CMK (cell line): Measurements from ENCODE around the gene INAFM2.

Source experiments
- DNase-seq: peaks from one replicate; pipeline ENCODE4 v3.0.0-alpha.2; 2010; ENCODE audit warnings: low read depth

INAFM2 gene

DNA sequence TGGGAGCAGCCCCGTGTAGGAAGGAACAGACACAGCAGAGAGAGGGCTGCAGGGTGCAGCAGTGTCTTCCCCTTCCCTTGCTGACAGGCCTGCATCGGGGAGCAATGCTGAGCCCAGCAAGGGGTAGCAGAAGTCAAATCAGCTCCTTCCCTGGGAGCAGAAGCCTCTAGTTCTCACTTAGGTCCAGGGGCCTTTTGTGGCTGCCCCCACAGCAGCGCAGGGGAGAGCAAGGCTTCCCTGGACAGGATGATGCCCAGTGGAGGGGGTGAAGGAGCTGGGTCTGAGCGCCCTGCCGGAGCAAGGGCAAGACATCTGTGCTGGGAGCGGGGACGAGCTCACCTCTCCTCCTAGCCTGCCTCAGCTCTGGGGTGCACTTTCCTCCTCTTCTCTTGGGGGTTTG is 16.6 kb upstream of the INAFM2 start:
- no peak for DNase-seq

DNA sequence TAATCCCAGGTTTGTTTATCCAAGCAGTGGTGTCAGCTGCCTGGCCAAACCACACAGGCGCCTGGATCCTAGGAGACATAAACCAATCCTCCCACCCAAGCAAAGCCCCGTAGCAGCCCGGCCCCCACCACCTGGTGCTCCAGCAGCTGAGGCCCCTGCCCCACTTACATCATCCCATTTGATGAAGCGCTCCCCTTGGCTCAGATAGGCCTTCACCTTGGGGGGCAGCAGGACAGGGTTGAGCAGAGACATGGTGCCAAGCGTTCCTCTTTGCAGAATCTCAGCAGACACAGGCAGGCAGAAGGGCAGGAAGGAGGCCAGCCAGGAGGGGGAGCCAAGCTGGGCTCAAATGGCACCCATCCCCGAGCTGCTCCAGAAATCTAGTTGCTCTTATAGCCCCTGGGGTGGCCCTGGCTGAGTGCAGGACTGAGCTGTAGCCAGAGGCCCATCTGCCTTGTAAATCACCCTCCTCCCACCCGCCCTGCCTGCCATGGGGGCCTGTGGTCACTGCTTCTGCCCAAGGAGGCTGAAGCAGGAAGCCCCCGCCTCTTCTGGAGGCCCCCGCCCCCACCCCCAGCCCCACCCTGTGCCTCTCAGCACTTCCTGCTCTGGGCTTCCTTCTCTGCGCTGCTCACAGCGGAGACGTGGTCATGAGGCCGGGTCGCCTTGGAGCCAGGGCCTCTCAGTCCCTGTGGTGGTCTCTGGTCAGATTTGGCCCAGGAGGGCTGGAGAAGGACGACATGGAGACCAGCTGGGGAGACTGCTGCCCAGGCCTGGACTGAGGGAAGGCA is 15.9 kb upstream of the INAFM2 start, which contains the start of gene PLCB2:
PLCB2 (minus strand) TSS at position 515 of the 791 bp plus-strand sequence; CDS start at position 252, 263 bp downstream.
- peak; percentile 90 for DNase-seq

DNA sequence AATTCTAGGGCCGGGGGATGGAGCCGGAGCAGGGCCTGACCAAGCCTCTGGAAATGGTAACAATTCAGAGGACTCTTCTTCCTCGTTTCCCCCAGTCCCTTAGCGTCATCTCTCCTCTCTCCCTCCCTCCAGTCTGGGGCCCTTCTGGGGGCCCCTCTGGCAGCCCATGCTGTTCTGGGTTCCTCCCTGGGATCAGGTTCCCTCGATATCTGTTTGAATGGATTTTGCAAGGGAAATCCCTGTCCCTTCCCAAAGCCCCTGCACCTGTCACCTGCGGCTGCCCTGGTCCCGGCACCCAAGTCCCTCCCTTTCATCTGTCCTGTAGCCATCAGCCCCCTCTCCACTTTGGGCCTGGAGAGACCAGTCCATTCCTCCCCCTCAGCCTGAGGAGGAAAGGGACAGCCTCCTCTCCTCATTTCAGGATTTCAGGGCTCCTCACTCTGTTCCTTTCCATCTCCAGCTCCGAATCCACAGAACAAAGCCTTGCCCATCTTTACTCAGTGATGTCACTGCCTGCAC is 14.1 kb upstream of the INAFM2 start:
- DNase-seq = no peak

DNA sequence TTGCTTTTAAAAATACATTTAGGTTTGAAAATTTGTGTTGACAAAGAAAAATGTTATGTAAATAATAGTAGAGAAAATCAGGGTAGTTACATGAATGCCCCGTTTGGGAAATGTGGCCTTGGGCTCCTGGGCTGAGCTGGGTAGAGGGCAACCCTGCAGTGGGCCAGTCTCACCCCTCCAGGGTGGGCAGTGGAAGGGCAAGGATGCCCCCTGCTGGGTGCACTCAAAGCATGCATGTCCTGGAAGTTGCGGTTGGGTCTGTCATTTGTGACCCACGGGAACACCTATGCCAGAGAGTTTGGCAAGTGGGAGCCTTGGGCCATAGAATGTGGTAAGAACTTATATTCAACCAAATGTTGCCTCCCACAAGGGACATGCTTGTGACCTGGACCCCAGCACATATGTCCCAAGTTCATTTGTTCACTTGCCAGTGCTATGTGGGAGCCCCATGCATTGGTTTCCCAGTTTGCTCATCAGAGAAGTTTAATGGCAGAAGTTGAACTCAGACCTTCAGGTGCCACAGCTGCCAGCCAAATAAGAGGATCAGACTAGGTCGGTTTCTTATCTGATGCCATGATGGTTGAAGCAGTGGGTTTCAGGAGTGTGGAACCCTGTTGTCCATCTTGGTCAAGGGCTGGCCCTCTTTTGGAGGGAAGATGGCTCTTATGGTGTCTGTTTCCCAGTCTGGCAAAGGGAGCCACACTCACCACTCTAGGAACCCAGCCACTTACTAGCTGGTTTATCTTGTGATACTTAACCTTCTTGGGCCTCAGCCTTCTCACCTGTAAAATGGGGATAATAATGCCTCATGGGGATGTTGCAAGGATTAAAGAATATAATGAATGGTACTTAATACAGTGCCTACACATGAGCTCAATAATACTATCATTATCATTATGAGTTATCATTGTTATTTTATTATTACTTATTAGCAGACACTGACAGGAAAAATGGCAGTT is 13.2 kb upstream of the INAFM2 start:
- DNase-seq = peak; percentile 71

DNA sequence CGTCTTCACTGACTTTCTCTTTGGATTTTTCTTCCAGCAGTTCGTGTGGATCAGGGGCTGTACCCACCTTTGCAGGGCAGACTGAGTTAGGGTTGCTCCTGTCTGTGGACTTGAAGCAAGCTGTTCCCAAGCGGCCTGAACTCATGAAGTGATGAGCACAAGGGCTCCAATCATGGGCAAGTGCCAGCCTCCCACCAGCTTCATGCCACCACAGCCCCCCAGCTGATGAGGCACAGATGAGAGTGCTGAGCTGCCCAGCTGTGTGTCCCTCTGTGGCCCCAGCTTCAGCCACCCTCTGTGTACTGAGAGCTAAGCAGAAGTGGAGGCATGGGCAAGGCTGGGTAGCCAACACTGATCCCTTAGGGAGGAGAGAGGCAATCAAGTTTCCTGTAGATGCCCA is 12.5 kb upstream of the INAFM2 start:
- no peak for DNase-seq

DNA sequence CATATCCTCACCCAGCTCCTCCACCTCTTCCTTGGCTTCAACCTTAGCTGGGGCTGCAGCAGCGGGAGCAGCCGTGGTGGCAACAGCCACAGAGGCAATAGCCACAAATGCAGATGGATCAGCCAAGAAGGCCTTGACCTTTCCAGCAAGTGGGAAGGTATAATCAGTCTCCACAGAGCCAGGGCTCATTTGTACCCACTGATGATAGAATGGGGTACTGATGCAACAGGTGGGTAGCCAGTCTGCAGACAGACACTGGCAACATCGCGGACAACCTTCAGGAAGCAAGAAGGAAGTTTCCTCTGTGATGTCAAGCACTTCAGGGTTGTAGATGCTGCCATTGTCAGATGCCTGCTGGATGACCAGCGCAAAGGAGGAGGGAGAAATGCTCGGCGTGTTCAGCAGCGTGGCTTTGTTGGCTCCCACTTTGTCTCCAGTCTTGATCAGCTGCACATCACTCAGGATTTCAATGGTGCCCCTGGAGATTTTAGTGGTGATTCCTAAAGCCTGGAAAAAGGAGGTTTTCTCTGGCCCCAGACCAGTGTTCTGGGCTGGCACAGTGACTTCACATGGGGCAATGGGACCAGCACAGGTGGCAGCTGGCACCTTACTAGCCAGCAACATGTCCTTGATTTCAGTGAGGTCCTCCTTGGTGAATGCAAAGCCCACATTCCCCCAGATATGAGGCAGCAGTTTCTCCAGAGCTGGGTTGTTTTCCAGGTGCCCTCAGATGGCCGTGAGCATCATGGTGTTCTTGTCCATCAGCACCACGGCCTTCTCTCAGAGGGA is 10.9 kb upstream of the INAFM2 start:
- no peak for DNase-seq

DNA sequence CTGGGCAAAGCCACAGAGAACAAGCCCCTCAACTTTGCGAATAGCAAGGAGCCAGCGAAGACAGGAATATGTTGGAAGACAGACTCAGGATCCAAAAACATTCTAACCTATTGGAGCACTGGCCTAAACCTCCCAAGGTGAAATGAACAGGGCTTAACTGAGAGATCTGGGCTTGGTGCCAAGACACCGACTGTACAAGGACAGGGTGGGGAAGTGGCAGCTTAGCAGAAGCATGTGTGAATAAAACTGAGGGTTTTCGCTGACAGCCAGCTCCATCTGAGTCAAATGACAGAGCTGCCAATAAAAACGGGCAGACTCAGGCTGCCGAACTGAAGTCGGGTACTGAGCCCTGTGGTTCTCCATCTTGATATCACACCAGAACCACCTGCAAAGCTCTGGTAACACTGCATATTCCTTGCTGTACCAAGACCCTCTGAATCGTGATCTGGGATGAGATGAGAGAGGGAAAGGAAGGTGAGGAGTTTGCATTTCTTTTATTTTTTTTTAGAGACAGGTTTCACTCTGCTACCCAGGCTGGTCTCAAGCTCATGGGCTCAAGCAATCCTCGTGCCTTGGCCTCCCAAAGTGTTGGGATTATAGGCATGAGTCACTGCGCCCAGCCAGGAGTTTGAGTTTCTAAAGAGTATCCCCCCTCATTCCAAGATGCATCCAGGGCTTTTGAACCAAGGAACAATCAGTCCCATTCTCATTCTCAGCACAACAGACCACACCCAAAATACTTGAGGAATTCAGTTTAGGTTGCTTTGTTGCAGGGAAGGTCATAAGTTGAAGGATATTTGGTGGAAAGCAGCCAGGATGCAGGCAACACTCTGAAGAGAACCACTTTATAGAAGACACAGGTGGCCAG is 9.7 kb upstream of the INAFM2 start:
- DNase-seq = no peak

DNA sequence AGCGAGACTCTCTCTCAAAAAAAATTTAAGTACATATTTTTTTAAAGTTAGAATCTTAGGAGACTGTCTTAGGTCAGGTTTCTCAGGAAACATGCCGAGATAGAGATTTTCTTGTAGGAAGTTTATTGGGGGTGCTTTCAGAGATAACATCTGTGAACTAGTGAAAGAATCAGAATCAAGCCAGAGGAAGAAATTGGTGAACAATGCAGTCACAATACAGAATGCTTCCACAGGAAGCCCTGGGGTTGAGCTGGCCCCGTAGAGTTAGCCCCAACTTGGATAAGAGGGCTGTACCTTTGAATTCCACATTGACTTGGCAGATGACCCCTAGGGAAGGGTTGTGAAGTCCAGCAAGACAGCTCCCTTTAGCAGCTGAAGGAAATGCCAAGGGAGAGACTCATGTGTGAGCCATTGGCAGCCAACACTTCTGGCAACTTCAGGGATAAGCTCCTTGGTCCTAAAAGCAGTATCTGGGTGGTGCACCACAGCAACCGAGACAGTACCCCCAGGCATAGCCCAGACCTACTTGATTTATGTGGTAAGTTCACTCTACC is 8.7 kb upstream of the INAFM2 start:
- no peak for DNase-seq

DNA sequence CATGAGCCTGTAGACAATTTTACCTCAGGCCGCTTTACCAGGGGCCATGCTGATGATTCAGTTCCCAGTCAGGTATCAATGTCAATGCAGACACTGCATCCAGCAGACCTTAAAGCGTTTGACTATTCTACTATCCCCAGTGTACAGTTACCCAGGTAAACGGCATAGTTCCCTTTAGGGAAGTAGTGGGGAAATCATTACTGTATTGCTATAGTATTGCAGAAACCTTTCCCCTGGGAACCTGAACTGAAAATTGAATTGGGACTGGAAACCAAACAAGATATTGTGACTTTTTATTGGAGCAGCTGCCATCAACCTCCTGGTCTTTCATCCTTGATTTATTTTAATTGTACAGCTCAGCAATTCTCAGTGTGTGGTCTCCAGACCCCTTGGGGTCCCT is 6.6 kb upstream of the INAFM2 start:
- no peak for DNase-seq

DNA sequence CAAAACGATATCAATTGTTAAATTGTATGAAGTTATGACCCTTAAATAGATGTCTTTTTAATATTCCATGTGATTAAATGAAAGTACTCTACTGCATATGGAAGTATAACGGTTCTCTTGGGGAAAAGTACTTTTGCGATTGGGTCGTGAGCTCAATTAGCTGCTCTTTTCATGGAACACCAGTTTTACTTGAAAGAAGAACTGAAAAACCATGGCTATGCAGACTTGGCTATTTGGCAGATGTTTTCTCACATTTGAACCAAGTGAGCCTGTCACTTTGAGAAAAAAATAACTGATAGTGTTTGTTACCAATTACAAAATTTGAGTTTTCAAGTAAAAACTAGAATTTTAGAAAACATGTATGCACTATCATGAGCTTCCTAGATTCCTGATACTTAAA is 5.9 kb upstream of the INAFM2 start:
- DNase-seq = no peak

DNA sequence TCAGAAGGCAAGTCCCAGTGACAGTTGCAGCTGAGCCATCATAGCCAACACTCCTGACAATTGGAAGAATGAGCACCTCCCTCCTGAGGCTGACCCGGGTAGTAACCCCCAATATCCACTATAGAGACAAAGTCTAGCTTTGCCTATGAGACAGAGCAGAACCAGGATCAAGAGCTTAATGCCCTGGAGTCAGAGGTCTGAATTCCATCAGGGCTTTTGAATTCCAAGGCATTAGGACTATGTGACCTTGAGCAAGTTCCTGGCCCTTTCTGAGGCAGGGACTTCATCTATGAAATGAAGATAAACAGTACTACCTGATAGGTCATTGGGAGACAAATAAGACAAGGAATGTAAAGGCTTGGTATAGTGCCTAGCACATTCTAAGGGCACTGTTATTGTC is 3.1 kb upstream of the INAFM2 start:
- no peak for DNase-seq

DNA sequence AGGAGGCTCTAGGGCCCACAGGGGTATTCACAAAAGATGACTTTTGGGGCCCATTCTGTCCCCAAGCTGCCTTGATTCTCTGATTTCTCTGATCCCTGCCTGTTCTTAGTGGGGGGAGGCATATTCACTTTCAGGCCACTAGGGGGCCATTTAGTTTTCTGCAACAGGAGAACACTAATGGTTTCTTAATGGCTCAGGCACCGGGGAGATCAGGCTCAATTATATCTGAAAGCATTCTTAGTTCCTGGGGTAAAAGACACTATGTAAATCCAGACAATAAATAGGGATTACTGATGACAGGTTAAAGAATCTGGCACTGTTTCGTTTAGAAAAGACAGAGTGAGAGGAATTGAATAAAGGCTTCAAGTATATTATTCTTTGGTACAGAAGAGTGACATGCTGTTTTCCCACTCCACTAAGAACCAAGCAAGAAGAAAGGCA is 2.5 kb upstream of the INAFM2 start:
- no peak for DNase-seq

DNA sequence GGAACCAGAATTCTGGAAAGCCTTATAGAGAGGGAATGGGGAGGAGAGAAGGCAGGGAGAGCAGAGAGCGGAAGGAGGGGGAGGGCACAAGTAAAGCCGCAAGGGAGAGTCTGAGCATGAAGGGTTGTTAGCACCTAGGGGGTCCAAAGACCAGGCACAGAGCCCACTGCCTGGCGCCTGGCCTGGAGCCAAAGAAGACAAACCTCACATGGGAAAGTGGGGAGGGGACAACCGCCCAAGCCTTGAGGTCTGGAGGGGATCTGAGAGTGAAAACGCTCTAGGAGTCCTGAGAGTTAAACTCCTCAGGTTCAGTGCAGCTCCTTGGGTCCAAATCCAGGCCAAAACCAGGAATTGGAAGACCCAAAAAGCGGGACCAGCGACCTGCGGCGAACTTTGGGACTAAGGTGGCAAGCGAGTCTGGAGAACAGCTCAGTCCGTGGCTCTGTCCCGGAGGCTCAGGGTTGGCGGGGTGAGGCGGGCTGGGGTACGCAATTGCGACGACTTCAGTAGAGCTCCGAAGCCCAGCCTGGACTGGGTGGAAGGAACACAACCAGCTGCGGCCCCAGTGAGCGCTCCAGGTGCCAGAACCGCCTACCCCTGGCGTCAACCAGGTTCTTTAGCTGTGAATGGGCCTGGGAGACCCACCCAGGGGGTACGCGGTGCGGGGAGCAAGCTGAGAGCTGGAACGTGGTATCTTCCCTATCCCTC is 807 bp upstream of the INAFM2 start:
- no peak for DNase-seq

DNA sequence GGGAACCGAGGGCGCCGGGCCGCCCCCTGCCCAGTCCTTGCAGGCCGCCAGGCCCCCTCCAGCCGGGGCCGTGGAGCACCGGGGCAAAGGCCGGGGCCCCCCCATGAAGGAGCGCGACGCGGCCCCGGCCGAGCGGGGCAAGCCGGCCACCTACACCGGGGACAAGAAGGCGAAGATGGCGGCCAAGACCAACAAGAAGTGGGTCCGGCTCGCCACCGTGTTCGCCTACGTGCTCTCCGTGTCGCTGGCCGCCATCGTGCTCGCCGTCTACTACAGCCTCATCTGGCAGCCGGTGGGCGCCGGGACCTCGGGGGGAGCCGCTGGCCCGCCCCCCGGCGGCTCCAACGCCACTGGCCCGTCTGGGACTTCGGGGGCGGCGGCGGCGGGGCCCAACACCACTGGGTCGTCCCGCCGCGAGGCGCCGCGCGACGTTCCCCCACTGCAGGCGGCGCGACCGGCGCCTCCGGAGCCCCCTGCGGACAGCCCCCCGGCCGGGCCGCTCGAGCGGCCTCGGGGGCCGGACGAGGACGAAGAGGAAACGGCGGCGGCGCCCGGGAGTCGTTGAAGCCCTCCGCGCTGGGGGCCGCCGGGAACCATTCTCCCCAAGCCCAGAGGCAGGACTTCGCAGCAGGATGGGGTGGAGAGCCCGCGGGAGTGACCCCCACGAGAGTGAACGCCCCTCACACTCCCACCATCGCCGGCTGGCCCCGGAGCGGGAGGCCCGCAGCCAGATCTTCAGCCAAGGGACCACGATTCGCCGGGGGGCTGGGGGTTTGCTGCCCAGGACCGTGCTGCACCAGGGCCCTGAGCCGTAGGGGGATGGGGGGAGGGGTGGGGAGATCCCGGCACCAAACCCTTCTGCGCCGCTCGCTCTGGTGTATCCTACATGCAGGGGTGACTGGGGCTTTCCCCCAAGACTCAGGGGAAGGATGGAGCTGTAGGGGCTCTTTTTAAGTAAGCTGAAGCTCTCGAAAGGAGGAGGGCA is 753 bp downstream of the INAFM2 start:
- DNase-seq = no peak

DNA sequence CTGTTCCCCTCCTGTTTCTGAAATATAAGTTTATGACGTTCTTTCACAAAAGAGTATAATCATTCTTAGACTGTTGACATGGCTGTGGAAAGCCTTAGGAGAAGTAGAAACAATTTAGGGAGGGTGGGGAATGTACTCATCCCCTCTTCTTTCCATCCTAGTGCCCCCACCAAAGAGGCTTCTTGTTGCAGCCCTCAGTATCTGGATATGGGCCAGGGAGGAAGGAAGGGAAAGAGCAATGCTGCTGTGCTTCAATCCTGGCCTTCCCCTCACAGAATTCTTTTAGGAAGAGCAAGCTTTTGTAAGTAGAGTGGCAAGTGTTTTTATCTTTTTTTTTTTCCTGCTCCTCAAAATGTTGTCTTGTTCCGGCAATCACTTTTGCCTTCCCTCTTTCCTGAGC is 1.7 kb downstream of the INAFM2 start:
- DNase-seq = no peak

DNA sequence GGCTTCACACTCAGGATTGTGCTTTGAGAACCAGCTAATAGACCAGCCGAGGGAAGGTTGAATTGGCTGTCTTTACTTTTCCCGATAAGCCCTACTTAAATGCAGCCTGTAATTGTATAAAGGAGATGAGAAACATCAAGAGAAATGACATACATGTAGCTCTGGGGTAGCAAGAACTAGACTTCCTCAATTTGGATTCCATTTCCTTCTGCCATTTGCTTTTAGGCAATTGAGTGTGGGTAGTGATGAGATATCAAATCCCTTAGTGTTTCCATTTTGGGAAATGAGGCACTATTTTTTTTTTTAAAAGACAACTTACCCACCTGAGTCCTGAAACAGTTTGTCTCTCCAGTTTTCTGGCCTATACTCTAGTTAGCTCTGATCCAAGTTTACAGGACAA is 2.2 kb downstream of the INAFM2 start:
- DNase-seq = no peak

DNA sequence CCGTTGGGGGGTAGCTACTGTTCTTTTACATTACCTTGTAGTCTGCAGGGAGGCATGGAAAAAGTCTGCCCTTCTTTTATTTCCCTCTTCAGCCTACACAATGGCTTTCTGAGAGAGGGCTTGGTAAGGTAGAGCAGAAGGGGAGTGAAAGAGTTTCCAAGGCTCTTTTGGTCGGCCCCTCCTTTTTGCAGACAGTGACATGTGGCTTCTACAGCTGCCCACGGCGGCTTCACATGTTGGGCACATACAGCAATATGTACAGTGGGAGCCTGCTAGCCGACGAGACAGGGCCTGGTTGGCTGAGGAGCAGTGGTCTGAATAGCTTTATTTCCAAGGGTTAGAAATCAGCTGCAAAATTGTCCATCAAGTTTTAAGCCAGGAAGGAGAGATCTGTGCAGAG is 4.0 kb downstream of the INAFM2 start:
- no peak for DNase-seq

DNA sequence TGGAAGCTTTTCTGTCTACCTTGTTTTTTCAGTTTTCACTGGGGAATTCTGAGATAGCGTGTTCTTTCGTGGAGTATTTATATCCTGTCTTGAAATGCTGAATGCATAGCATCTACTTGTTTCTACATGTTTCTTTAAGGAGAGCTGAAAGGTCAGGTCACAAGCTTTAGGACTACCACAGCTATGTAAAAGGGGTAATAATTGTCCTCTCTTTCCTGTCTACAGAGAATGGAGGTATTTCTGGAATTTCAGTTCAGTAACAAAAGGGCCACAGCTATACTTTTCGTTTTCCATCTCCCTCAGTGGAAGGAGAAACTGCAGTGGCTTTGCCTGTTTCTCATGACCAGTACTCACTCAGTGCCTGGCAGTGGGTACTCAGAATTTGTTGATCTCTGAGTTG is 4.7 kb downstream of the INAFM2 start:
- no peak for DNase-seq

DNA sequence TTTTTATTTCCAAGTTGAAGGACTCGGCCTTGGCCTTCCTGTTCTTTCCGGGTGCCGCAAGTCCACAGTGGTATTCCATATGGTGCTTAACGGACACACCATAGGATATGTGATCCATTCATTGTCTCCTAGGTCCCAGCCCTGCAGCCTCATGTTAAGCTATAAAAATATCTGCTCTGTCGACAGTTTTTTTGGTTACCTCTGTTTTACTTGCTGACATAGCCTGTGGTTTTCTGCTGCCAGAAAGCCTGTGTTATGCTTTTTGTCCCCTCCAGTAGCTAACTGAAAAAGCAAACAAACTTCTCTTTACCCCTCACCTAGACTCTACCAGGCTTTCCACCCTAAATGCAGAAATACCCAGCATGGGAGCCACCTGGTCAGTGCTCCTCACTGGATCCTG is 5.3 kb downstream of the INAFM2 start:
- no peak for DNase-seq
